ENCODE results near the gene CHD5. TPM values are rescaled to one million over a fixed set of nuclear protein-coding genes. Genes with fewer than 3 reads are reported as not detected.

Gene CHD5
- total and polyA plus RNA-seq, 2 experiments from 2014 or later = 0.10 to 0.11 TPM

DNA sequence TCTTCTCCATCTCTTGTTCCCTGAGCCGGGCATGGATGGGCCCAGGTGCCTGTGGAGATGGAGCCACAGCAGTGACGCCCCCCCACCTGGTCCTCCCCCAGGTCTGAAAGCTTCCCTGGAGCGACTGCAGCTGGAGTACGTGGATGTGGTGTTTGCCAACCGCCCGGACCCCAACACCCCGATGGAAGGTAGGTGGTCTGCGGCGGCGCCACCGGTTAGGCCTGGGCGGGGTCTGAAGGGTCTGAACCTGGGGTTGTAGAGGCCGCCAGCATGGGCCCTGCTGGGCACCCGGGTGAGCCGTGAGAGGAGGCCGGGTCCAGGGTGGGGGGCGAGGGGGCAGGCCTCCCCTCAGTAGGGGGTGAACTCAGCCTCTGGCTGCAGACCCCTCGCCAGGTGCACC is 89.8 kb downstream of the CHD5 start:
- no peaks in the 10 kb centered on the region for H4K20me1 ChIP-seq (ENCODE audit: insufficient read depth)
- no peaks in the 10 kb centered on the region for H3K36me3 ChIP-seq (ENCODE audit: low read depth)
- no peak overlapping the region for H3K27ac ChIP-seq
- H3K4me3 ChIP-seq = no peak overlapping the region
- H3F3A ChIP-seq (ENCODE audit: insufficient read depth) = peaks cover under 1% of the 10 kb centered on the region; the same call in 1 of the 2 replicates
- WGBS, 2 experiments (ENCODE audit: low coverage in 1 of 2, low lambda C conversion rate in 2 of 2, missing lambda C conversion rate in 2 of 2) = 74 to 78% methylated on average over 12 to 18 of the region's 18 CpGs
- no peak overlapping the region for H2AFZ ChIP-seq
- H3K9ac ChIP-seq = no peak overlapping the region
- no peaks in the 10 kb centered on the region for H3K9me2 ChIP-seq (ENCODE audit: insufficient read depth)
- H3K4me2 ChIP-seq (ENCODE audit: unreplicated experiment) = no peak overlapping the region
- H3K4me1 ChIP-seq (ENCODE audit: insufficient read depth) = no peaks in the 10 kb centered on the region
- H3K27me3 ChIP-seq (replicated peaks; ENCODE audit: insufficient read depth) = no peaks in the 10 kb centered on the region
- TF ChIP-seq EZH2phosphoT487 (IDR thresholded peaks at IDR 0.05; ENCODE audit: insufficient read depth, low read depth) = no peak
- no peak for TF ChIP-seq EZH2 (IDR thresholded peaks at IDR 0.05; ENCODE audit: insufficient read depth, poor library complexity, severe bottlenecking)
- DNase-seq = no peak
- H3K9me3 ChIP-seq (ENCODE audit: low read depth) = no peaks in the 10 kb centered on the region
- H3K79me2 ChIP-seq (ENCODE audit: insufficient read depth) = no peaks in the 10 kb centered on the region
- in situ Hi-C loops (cut with MboI) = no loop called here

DNA sequence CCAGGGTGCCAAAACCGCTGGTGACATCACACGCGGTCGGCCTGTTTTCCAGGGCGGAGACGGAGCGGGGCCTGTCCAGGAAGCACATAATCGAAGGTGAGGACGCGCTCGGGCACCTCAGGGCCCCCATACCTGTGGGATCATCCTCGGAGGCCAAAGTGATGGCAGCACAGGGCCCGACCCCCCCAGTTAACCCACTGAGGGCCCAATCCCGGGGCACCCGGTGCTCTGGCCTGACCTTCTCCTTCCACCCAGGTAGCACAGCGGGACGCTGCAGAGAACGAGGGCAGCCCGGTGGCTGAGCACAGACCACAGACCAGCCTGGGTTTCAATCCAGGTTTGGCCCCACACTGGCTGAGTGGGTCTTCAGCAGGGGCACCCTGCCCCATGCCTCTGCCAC is 91.2 kb downstream of the CHD5 start:
- no peak overlapping the region for H3K9ac ChIP-seq
- no peak overlapping the region for H3K27ac ChIP-seq
- H4K20me1 ChIP-seq (ENCODE audit: insufficient read depth) = no peaks in the 10 kb centered on the region
- no peaks in the 10 kb centered on the region for H3K9me3 ChIP-seq (ENCODE audit: low read depth)
- H3K36me3 ChIP-seq (ENCODE audit: low read depth) = no peaks in the 10 kb centered on the region
- peaks cover 11% of the 10 kb centered on the region for H3F3A ChIP-seq (ENCODE audit: insufficient read depth)
- TF ChIP-seq EZH2phosphoT487 (IDR thresholded peaks at IDR 0.05; ENCODE audit: insufficient read depth, low read depth) (no peak), EZH2 (IDR thresholded peaks at IDR 0.05; ENCODE audit: insufficient read depth, poor library complexity, severe bottlenecking) (no peak)
- in situ Hi-C loops (cut with MboI) = no loop called here
- H3K4me2 ChIP-seq (ENCODE audit: unreplicated experiment) = no peak overlapping the region
- H3K9me2 ChIP-seq (ENCODE audit: insufficient read depth) = no peaks in the 10 kb centered on the region
- no peaks in the 10 kb centered on the region for H3K27me3 ChIP-seq (replicated peaks; ENCODE audit: insufficient read depth)
- H3K4me3 ChIP-seq = no peak overlapping the region
- H3K4me1 ChIP-seq (ENCODE audit: insufficient read depth) = 0 out of 2 replicates have a peak, but pooled peaks cover 5% of the 10 kb centered on the region
- no peak overlapping the region for H2AFZ ChIP-seq
- 77 to 79% methylated on average over 15 to 17 of the region's 19 CpGs for WGBS, 2 experiments (ENCODE audit: low coverage in 1 of 2, low lambda C conversion rate in 2 of 2, missing lambda C conversion rate in 2 of 2)
- no peak for DNase-seq
- H3K79me2 ChIP-seq (ENCODE audit: insufficient read depth) = no peaks in the 10 kb centered on the region

DNA sequence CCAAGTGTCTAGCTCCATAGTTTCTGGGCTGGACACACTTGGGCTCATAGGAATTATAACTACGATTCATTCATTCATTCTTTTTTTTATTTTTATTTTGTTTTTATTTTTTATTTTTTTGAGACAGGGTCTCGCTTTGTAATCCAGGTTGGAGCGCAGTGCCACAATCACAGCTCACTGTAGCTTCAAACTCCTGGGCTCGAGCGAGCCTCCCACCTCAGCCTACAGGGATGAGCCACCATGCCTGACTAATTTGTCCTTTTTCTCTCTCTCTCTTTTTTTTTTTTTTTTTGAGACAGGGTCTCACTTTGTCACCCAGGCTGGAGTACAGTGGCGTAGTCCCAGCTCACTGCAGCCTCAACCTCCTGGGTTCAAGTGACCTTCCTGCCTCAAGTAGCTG is 92.2 kb downstream of the CHD5 start:
- Histone ChIP-seq H3K4me3 (no peak overlapping the region), H3K27me3 (replicated peaks; ENCODE audit: insufficient read depth) (no peaks in the 10 kb centered on the region), H2AFZ (no peak overlapping the region), H3K4me2 (ENCODE audit: unreplicated experiment) (no peak overlapping the region), H3K9me3 (ENCODE audit: low read depth) (no peaks in the 10 kb centered on the region), H3K4me1 (ENCODE audit: insufficient read depth) (0 out of 2 replicates have a peak, but pooled peaks cover 9% of the 10 kb centered on the region), H3K27ac (no peak overlapping the region), H4K20me1 (ENCODE audit: insufficient read depth) (no peaks in the 10 kb centered on the region), H3K9me2 (ENCODE audit: insufficient read depth) (no peaks in the 10 kb centered on the region), H3K36me3 (ENCODE audit: low read depth) (no peaks in the 10 kb centered on the region), H3F3A (ENCODE audit: insufficient read depth) (peaks cover 16% of the 10 kb centered on the region), H3K79me2 (ENCODE audit: insufficient read depth) (no peaks in the 10 kb centered on the region), H3K9ac (no peak overlapping the region)
- no peak for DNase-seq
- no peak for TF ChIP-seq EZH2 (IDR thresholded peaks at IDR 0.05; ENCODE audit: insufficient read depth, poor library complexity, severe bottlenecking)
- no peak for TF ChIP-seq EZH2phosphoT487 (IDR thresholded peaks at IDR 0.05; ENCODE audit: insufficient read depth, low read depth)
- 83 to 86% methylated on average over 6 of the region's 6 CpGs for WGBS, 2 experiments (ENCODE audit: low coverage in 1 of 2, low lambda C conversion rate in 2 of 2, missing lambda C conversion rate in 2 of 2)
- in situ Hi-C loops (cut with MboI) = no loop called here

DNA sequence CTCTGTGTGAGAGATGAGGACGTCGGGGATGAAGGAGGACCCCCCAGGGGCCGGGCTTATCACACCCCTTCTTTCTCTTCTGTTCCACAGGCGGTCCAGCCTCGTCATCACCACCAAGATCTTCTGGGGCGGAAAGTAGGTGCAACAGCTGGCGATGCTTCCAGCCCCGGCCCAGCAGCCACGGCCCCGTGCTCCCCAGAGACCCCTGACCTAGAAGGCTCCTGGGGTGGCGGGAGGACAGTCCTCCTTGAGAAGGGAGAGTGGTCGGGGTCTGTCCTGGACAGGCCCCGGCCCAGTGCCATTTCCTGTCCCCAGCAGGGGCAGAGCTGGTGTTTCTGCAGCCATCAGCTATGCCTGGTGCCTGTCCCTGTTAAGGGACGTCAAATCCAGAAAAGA is 92.7 kb downstream of the CHD5 start:
- Histone ChIP-seq H3K27ac (no peak overlapping the region), H3K79me2 (ENCODE audit: insufficient read depth) (no peaks in the 10 kb centered on the region), H3K9me2 (ENCODE audit: insufficient read depth) (no peaks in the 10 kb centered on the region), H4K20me1 (ENCODE audit: insufficient read depth) (no peaks in the 10 kb centered on the region), H3F3A (ENCODE audit: insufficient read depth) (peaks cover 16% of the 10 kb centered on the region), H2AFZ (no peak overlapping the region), H3K9ac (no peak overlapping the region), H3K4me2 (ENCODE audit: unreplicated experiment) (no peak overlapping the region), H3K4me1 (ENCODE audit: insufficient read depth) (0 out of 2 replicates have a peak, but pooled peaks cover 9% of the 10 kb centered on the region), H3K27me3 (replicated peaks; ENCODE audit: insufficient read depth) (no peaks in the 10 kb centered on the region), H3K36me3 (ENCODE audit: low read depth) (no peaks in the 10 kb centered on the region), H3K9me3 (ENCODE audit: low read depth) (no peaks in the 10 kb centered on the region), H3K4me3 (no peak overlapping the region)
- no peak for DNase-seq
- in situ Hi-C loops (cut with MboI) = no loop called here
- no peak for TF ChIP-seq EZH2 (IDR thresholded peaks at IDR 0.05; ENCODE audit: insufficient read depth, poor library complexity, severe bottlenecking)
- TF ChIP-seq EZH2phosphoT487 (IDR thresholded peaks at IDR 0.05; ENCODE audit: insufficient read depth, low read depth) = no peak
- WGBS, 2 experiments (ENCODE audit: low coverage in 1 of 2, low lambda C conversion rate in 2 of 2, missing lambda C conversion rate in 2 of 2) = 88 to 91% methylated on average over 14 of the region's 14 CpGs

Data from GM23248 (cell line).